GM18951 (cell line): ENCODE measurements around the gene WDR54.

Experiments
- POLR2A ChIP-seq: IDR thresholded peaks from 4 replicates; pipeline ENCODE4 v1.6.1; 2011; ENCODE audit warnings: mild to moderate bottlenecking; ENCODE audit not compliant: insufficient read length, insufficient read depth; ENCODE audit errors: extremely low read depth
- in situ Hi-C: fragments of 300-500 bp; cut with MboI; formaldehyde crosslinking; loops from one replicate; pipeline ENCODE4 v1.12.0; 2022; ENCODE audit warnings: low sequenced_read_pairs, mixed read lengths, inconsistent platforms; ENCODE audit not compliant: unreplicated experiment

Gene WDR54

DNA sequence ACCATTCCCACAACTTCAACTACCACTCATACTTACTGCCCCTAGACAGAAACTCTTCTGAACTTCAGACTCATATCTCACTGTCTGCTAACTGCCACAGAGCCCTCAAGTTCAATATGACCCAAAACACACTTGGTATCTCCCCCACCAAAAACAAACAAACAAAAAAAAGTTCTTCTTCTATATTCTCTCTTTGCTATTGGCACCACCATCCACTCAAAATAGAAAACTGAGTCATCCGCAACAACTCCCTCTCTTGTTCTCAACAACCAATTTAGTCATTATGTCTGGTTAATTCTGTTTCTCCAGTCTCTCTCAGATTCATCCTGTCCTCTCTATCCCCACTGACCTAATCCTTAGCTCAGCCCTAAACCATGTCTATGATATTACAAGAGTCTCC, 34.2 kb upstream of the WDR54 start:
- in situ Hi-C loops = no loop called here
- no peak for TF ChIP-seq POLR2A

GRCh38 chr2:74390606-74391005, 30.9 kb upstream of the WDR54 start:
- no peak for TF ChIP-seq POLR2A

DNA sequence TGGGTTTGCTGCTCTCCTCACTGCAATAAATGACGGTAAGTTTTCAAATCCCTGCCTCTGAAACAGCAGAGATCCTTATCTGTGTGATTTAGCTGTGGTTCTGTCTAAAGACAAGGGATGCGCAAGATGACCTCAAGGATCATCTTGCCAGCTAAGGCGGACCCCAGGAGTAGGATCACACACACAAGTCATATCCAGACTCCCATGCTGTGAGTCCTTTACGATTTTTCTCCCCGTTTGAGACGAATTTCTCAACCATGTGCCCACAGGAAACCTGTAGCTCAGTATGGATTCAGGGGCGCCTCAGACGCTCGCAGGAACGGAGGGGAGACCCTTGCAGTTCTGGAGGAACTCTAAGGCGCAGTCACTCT, 30.3 kb upstream of the WDR54 start:
- in situ Hi-C loops = no loop called here

More at GRCh38 chr2:74390606-74391005, 30.9 kb upstream of the WDR54 start:
- in situ Hi-C loops = no loop called here

GRCh38 chr2:74391580-74392448, 29.7 kb upstream of the WDR54 start:
- peak; percentile 71 for TF ChIP-seq POLR2A
- in situ Hi-C loops = no loop called here

More for the DNA sequence above, 30.3 kb upstream of the WDR54 start:
- no peak for TF ChIP-seq POLR2A

GRCh38 chr2:74392449-74392743, 29.1 kb upstream of the WDR54 start:
- no peak for TF ChIP-seq POLR2A
- in situ Hi-C loops = no loop called here

GRCh38 chr2:74393525-74393924, 28.0 kb upstream of the WDR54 start:
- in situ Hi-C loops = no loop called here
- no peak for TF ChIP-seq POLR2A

GRCh38 chr2:74396149-74396548, 25.4 kb upstream of the WDR54 start:
- in situ Hi-C loops = no loop called here
- no peak for TF ChIP-seq POLR2A

DNA sequence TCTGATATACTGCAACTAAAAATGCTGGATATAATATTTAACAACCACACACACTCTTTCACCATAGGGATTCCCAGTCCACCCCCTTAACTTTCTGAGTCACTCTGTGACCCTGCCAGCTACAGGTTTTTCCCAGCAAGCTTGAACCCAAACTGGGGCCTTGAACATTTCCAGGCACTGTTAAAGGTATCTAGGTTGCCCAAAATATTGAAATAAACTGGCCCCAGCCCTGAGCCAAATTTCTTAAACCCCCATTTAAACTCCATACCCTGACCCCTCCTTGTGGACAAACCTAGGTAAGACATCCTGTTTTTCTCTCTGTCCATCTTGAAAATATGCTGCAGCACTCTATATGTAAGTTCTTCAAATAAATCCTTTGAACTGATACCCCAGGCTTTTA, 21.7 kb upstream of the WDR54 start:
- no peak for TF ChIP-seq POLR2A
- in situ Hi-C loops = no loop called here

DNA sequence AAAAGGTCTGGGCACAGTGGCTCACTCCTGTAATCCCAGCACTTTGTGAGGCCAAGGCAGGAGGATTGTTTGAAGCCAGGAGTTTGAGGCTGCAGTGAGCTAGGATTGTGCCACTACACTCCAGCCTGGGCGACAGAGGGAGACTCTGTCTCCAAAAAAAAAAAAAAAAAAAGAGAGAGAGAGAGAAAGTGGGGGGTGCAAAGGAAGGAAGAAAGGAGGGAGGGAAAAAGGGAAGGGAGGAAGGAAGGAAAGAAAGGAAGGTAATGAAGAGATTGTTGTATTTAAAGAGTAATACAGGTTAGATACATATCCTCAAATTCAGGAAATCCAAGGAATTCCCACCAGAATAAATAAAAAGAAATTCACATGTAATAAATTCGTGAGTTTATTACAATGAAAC, 19.6 kb upstream of the WDR54 start:
- no peak for TF ChIP-seq POLR2A
- in situ Hi-C loops = no loop called here

DNA sequence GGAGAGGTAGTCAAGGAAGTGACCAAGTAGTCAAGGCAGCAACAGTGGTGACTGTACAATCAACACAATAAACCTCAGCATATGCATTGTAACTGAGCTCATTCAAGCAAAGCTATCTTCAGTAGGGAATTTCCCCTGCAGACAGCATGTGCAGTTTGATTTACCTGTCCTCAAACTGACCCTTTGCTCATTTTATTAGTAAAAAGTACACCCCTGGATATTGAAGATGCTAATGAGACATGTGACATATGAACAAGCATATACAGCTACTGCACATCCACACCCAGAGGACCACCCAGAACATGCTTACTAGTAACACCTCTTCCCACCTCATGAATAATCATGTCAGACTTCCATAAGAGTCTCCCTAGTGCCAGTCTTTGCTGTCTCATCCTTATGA, 15.5 kb upstream of the WDR54 start:
- in situ Hi-C loops = no loop called here
- no peak for TF ChIP-seq POLR2A

DNA sequence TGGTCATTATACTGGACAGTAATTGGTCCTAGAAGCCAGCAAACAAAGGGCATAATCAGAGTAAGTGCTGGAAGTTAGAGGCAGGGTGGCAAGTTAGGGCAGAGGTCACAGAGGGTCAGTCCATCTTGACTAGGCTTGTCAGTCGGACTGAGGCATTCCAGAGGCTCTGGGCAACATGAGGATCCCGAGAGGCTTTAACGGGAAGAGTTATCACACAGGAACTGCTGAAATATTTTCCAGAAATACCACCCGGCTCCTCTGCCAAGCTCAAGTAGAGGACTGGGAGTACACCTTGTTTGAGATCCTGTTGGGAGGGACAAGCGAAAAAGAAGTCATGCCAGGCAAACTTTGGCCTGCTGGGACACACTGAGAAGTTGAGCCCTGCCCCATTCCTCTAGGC, 13.8 kb upstream of the WDR54 start:
- in situ Hi-C loops = no loop called here

DNA sequence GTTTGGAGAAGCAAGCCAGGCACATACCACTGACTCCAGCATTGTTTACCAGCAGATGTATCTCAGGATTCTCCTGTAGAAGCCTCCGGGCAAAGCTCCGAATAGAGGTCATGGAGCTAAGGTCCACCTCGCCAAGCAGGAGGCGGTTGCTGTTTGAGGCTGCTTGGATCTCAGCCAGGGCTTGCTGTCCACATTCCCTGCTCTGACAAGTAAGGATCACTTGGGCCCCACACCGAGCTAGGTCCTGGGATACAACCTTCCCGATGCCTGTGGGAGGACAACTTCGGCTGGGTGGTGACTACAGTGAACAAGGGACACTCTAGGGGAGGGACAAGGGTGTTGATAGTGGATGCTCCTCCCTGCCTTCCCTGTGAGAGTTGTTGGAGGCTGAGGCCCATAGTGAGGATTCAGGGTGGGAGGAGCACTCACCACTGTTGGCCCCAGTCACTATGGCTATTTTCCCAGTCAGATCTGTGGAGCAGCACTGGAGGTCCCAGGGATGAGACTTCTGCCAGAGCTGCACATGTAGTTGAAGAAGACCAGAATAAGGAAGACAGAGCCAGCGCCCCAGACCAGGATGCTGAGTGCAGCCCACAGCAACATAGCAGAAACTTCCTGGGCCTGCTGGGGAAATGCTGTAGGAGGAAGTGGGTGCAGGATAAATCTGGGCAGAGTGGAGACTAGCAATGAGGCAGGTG, 8.4 kb upstream of the WDR54 start:
- in situ Hi-C loops = no loop called here
- no peak for TF ChIP-seq POLR2A

More for the DNA sequence above, 13.8 kb upstream of the WDR54 start:
- no peak for TF ChIP-seq POLR2A

- in situ Hi-C loops = no loop called here
- TF ChIP-seq POLR2A = no peak
These were observed 7.1 kb upstream of the WDR54 start for GRCh38 chr2:74414441-74414840.
